Testis (tissue), 3 donors: ENCODE results near the gene CCNY. TPM values are rescaled to one million over a fixed set of nuclear protein-coding genes. Genes with fewer than 3 reads are reported as not detected.
A peak's percentile ranks its signal among the peaks of the same experiment; 100 is the strongest.

Experiments used
- DNase-seq: peaks from one replicate; pipeline ENCODE4 v3.0.0-alpha.2; 2019
- H3K27ac ChIP-seq, 2 donors: fragments of 200-600 bp; sonication (generic); one replicate each; pipeline ENCODE4 v1.5.1; 2019
- H3K27me3 ChIP-seq: fragments of 200-600 bp; sonication (generic); one replicate; pipeline ENCODE4 v1.5.1; 2019
- H3K36me3 ChIP-seq: fragments of 200-600 bp; sonication (generic); one replicate; pipeline ENCODE4 v1.5.1; 2017; ENCODE audit warnings: low read depth; ENCODE audit errors: missing control alignments
- H3K4me1 ChIP-seq: fragments of 200-600 bp; sonication (generic); one replicate; pipeline ENCODE4 v1.5.1; 2019
- H3K4me3 ChIP-seq, 2 donors: fragments of 200-600 bp; sonication (generic); one replicate each; pipeline ENCODE4 v1.5.1; 2017 to 2019
- H3K9me3 ChIP-seq: fragments of 200-600 bp; sonication (generic); one replicate; pipeline ENCODE4 v1.5.1; 2017
- CTCF ChIP-seq, 3 experiments: fragments of 450-650 bp in 2 of 3; fragments of 200-600 bp in 1 of 3; sonication (generic) in 1 of 3; IDR thresholded peaks; one replicate each; pipeline ENCODE4 v1.5.1; 2016 to 2019; ENCODE audit warnings: antibody characterized with exemption in 3 of 3, mild to moderate bottlenecking in 2 of 3, moderate library complexity in 1 of 3
- POLR2A ChIP-seq: fragments of 450-650 bp; IDR thresholded peaks from one replicate; pipeline ENCODE4 v1.6.1; 2017; ENCODE audit warnings: antibody characterized with exemption, mild to moderate bottlenecking, moderate library complexity
- WGBS, 2 donors: methylation state at CpG; one replicate each; pipeline ENCODE4 v1.1.5; 2018; 5-methylcytosine and 5-hydroxymethylcytosine counted together
- intact Hi-C: fragments of 100-400 bp; cut with DNase I; formaldehyde crosslinking; loops from one replicate; pipeline ENCODE4 v1.15.1; 2023; ENCODE audit warnings: low total_unique reads
- polyA plus RNA-seq: library from polyadenylated mRNA; stranded (reverse); fragments of 350-450 nt; fragmentation: Illumina TruSeq; extraction: RNeasy Lipid Tissue Mini Kit (QIAGEN cat#74804); gene quantifications from one replicate; pipeline ENCODE4 v1.2.3, GENCODE V29; 2014; ENCODE audit warnings: low read depth, low replicate concordance; ENCODE audit not compliant: insufficient read depth
- total RNA-seq, 2 donors: library from RNA; depleted of rRNA; stranded (reverse); fragments of >200 nt; gene quantifications; one replicate each; pipeline ENCODE4 v1.2.3, GENCODE V29; 2016

Gene CCNY
- total and polyA plus RNA-seq, 3 donors from 2014 or later, result 103 to 380 (median 132) TPM

DNA sequence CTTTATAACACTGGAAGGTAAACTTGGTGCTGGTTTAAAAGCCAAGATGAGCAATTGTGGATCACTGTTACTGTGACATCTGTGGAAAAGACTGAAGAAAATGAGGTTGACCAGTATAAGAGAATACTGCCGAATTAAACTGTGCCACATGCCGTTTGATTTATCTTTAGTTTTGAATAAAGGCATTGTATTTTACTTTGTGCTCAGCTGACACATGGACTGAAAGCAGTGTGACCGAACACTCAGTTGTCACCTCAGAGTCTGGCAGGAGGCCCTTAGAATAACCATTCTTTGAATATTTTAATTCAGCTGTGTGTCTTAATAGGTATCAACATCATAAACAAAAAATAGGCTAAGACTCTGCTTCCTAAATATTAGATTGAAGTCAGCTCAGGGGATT is 135.1 kb downstream of the CCNY start:
- TF ChIP-seq CTCF (IDR thresholded peaks at IDR 0.05) (no peak), POLR2A (no peak)
- peaks cover 9% of the 10 kb centered on the region for H3K4me1 ChIP-seq
- no peaks in the 10 kb centered on the region for H3K27me3 ChIP-seq
- H3K4me3 ChIP-seq, result no peak overlapping the region
- intact Hi-C loops, result no loop called here
- no peaks in the 10 kb centered on the region for H3K36me3 ChIP-seq
- peak overlapping the region in 1 of 2 donors; percentile 8 for H3K27ac ChIP-seq
- DNase-seq, result no peak
- WGBS, 2 donors, result 73 to 76% methylated on average over 3 of the region's 3 CpGs
- no peaks in the 10 kb centered on the region for H3K9me3 ChIP-seq

DNA sequence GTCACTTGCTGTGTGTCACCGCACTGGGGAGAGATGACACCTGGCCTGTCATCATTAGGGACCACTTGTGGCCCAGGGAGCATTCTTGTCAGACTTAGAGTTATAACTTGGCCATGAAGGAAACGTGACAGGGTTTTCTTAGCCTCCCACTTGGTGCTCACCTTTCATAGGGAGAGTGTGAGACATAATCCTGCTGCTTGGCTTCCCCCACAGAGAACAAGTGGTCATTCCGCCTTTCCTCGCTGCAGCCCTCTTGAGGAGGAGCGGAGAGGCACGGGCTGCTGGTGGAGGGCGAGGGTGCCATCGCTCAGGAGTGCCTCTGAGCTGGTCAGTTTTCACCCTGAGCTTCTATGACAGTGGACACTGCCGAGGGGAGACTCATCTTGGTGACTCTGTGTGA is 143.8 kb downstream of the CCNY start:
- no peaks in the 10 kb centered on the region for H3K36me3 ChIP-seq
- H3K4me3 ChIP-seq, result no peak overlapping the region
- no peak for TF ChIP-seq POLR2A
- DNase-seq, result no peak
- intact Hi-C loops, result no loop called here
- no peak overlapping the region for H3K27ac ChIP-seq
- no peaks in the 10 kb centered on the region for H3K27me3 ChIP-seq
- 92 to 95% methylated on average over 8 to 9 of the region's 9 CpGs for WGBS, 2 donors
- no peaks in the 10 kb centered on the region for H3K9me3 ChIP-seq
- no peaks in the 10 kb centered on the region for H3K4me1 ChIP-seq

- WGBS, 2 donors, result 87 to 96% methylated on average over 2 of the region's 2 CpGs
- Histone ChIP-seq H3K27me3 (no peaks in the 10 kb centered on the region), H3K4me3 (no peak overlapping the region), H3K9me3 (no peaks in the 10 kb centered on the region), H3K36me3 (no peaks in the 10 kb centered on the region), H3K27ac (no peak overlapping the region), H3K4me1 (no peaks in the 10 kb centered on the region)
- DNase-seq, result no peak
- intact Hi-C loops, result no loop called here
- no peak for TF ChIP-seq POLR2A
- TF ChIP-seq CTCF (IDR thresholded peaks at IDR 0.05), result no peak
Observed at GRCh38 chr10:35481413-35481812, 145.1 kb downstream of the CCNY start.

- Histone ChIP-seq H3K27me3 (no peaks in the 10 kb centered on the region), H3K36me3 (no peaks in the 10 kb centered on the region), H3K9me3 (no peaks in the 10 kb centered on the region), H3K27ac (no peak overlapping the region), H3K4me3 (no peak overlapping the region), H3K4me1 (no peaks in the 10 kb centered on the region)
- DNase-seq, result no peak
- intact Hi-C loops, result no loop called here
- TF ChIP-seq CTCF (IDR thresholded peaks at IDR 0.05) (no peak), POLR2A (no peak)
- 80 to 90% methylated on average over 5 of the region's 5 CpGs for WGBS, 2 donors
Observed at GRCh38 chr10:35486297-35486990, 150.1 kb downstream of the CCNY start.

DNA sequence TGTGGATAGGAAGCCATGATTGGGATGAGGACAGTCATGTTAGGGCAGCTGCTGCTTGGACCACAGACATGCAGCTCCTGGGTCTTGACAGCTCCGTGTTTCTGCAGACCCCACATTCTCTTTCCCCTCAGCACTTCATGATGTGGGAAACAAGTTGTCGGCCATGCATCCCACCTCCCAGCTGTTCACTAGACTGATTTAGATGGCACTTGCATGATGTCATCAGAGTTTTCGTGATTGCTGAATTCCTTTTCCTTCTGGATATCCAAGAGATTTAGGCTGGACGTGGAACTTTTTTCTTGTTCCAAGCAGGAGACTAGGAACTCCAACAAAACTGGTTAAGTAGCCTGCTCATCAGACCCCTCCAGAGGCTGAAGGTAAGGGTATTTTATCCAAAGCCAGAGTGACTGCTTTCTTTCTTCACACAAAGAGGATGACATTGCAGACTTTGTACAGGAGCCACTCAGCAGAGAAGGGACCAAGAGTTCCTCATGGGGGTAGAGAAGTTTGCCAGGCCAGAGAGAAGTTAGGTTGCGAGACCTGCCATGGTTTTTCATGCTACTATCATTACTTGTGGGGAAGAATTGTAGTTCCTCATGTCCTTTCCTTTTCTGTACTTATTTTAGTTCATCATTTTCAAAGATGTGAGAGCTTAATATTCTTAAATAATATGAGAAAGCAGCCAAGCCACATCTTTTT is 151.2 kb downstream of the CCNY start:
- 87% methylated on average over 5 of the region's 5 CpGs for WGBS, 2 donors
- Histone ChIP-seq H3K27ac (no peak overlapping the region), H3K27me3 (no peaks in the 10 kb centered on the region), H3K4me1 (no peaks in the 10 kb centered on the region), H3K9me3 (no peaks in the 10 kb centered on the region), H3K4me3 (no peak overlapping the region), H3K36me3 (no peaks in the 10 kb centered on the region)
- intact Hi-C loops, result no loop called here
- no peak for DNase-seq
- no peak for TF ChIP-seq CTCF (IDR thresholded peaks at IDR 0.05)
- TF ChIP-seq POLR2A, result no peak
